Fibroblast of the aortic adventitia (primary cell): ENCODE data around the gene RAB7B. TPM values are rescaled to one million over a fixed set of nuclear protein-coding genes. Genes with fewer than 3 reads are reported as not detected.
"Not testable (repeated sequence)": the region's sequence is repeated elsewhere in the genome, so short reads cannot be mapped to it uniquely, and the experiment has no call there.

Experiments
- DNase-seq: peaks from one replicate; pipeline ENCODE4 v3.0.0-alpha.2; 2010; ENCODE audit warnings: low read depth
- H3K4me3 ChIP-seq: 2 replicates; pipeline ENCODE4 v1.5.1; 2011; ENCODE audit warnings: low read depth, mild to moderate bottlenecking, control low read depth, low read length, moderate library complexity
- total RNA-seq: library from RNA; depleted of rRNA; stranded (reverse); fragments of >200 nt; gene quantifications from 2 replicates; pipeline ENCODE4 v1.2.3, GENCODE V29; 2012; ENCODE audit warnings: low replicate concordance
- TF ChIP-seq, protein P1 (sequence below): IDR thresholded peaks from 2 replicates; pipeline ENCODE4 v1.5.1; 2011; ENCODE audit warnings: mild to moderate bottlenecking, low read length, control low read depth, inconsistent platforms; ENCODE audit not compliant: insufficient read depth

The RAB7B gene, protein sequence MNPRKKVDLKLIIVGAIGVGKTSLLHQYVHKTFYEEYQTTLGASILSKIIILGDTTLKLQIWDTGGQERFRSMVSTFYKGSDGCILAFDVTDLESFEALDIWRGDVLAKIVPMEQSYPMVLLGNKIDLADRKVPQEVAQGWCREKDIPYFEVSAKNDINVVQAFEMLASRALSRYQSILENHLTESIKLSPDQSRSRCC
- total RNA-seq = 4.3 and 7.4 TPM in 2 replicates

DNA sequence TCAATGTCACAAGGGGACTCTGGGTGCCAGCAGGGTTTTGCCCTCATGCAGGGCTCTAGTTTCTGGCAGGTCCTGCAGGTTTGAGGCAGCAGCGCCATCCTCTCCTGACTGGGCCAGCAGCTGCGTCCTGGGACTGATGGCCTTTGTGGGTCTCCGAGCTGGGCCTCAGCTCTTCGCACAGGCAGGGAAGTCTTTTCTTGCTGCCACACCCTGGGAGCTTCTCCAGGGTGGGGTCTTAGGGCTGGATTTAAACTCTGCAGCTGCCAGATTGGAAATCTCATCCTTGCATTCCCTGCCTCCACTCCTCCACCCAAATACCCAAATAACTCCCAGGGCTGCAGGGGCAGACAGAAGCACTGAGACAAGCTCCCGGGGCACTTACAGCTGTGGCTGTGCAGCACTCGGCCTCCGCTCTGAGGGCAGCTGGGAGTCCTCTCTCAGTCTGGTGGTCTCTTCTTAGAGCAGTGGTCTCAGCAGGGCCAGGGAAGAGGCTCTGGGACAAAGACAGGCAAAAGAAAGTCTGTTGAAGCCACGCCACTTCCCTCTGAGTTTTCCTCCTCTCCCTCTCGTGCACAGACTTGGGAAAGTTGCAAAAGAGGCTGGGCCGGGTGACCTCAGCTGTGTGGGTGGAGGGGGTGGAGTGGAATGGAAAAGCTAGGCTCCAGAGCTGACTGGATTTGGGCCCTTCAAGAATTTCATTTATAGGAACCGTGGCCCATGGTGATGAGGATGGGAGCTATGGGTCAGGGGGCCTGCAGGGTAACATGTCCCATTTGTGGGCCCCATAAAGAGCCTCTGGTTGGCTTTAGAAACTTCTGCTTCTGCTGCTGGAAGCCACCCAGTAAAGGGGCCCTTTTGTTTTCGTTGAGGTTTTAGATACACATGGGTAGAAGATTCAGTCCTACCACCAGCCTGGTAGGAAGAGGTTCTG, at the start of gene RAB7B:
RAB7B (minus strand) TSS at position 525 of the 931 bp plus-strand sequence. CDS start 9,260 bp downstream, outside the sequence.
- peak; percentile 80 for DNase-seq
- TF ChIP-seq, protein P1, sequence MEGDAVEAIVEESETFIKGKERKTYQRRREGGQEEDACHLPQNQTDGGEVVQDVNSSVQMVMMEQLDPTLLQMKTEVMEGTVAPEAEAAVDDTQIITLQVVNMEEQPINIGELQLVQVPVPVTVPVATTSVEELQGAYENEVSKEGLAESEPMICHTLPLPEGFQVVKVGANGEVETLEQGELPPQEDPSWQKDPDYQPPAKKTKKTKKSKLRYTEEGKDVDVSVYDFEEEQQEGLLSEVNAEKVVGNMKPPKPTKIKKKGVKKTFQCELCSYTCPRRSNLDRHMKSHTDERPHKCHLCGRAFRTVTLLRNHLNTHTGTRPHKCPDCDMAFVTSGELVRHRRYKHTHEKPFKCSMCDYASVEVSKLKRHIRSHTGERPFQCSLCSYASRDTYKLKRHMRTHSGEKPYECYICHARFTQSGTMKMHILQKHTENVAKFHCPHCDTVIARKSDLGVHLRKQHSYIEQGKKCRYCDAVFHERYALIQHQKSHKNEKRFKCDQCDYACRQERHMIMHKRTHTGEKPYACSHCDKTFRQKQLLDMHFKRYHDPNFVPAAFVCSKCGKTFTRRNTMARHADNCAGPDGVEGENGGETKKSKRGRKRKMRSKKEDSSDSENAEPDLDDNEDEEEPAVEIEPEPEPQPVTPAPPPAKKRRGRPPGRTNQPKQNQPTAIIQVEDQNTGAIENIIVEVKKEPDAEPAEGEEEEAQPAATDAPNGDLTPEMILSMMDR = no peak
- H3K4me3 ChIP-seq = peak within 1 kb of the TSS; percentile 70

DNA sequence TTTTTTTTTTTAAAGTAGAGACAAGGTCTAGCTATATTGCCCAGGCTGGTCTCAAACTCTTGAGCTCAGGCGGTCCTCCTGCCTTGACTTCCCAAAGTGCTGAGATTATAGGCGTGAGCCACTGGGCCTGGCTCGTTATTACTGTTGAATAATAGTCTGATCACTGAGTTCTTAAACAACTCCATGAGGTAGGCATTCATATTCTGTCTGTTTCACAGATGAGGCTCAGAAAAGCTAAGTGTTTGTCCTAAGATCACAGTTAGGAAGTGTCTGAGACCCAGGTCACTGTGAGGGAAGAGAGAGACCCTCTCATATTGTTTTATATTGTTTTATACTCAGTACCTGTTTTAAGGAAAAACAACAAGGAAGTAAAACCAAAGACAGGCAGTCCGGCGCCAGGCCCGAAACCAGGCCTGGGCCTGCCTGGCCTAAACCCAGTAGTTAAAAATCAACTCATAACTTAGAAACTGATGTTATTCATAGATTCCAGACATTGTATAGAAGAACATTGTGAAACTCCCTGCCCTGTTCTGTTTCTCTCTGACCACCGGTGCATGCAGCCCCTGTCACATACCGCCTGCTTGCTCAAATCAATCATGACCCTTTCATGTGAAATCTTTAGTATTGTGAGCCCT, 49.2 kb upstream of the RAB7B start:
- H3K4me3 ChIP-seq, DNase-seq: not testable (repeated sequence)

DNA sequence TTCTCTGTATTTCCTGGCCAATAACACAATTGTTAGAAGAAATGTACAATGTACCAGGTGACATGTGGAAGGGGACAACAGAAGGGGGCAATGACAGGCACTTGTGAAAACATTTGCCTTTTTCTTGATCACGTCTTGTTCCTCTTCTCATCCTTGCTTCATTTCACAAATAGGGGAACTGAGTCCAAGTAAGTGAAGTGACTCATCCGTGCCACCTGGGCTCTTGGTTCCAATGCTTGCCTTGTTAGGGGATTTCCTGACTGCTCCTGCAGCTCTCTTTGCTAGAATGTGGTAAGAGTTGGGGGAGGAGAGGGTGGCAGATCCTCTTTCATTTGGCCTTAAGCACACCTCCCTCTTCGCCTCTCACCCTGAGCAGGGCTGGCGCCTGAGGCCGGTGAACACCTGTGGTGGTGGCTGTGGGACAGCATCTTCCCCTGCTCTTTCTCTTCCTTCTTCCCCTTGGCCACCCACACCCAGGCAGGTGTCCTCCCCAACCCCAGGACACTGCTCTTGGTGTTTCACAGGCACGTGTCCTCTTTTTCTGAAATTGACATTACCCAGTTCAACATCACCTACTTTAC, 47.5 kb upstream of the RAB7B start:
- TF ChIP-seq, protein P1 = no peak
- no peak overlapping the region for H3K4me3 ChIP-seq
- DNase-seq = no peak

DNA sequence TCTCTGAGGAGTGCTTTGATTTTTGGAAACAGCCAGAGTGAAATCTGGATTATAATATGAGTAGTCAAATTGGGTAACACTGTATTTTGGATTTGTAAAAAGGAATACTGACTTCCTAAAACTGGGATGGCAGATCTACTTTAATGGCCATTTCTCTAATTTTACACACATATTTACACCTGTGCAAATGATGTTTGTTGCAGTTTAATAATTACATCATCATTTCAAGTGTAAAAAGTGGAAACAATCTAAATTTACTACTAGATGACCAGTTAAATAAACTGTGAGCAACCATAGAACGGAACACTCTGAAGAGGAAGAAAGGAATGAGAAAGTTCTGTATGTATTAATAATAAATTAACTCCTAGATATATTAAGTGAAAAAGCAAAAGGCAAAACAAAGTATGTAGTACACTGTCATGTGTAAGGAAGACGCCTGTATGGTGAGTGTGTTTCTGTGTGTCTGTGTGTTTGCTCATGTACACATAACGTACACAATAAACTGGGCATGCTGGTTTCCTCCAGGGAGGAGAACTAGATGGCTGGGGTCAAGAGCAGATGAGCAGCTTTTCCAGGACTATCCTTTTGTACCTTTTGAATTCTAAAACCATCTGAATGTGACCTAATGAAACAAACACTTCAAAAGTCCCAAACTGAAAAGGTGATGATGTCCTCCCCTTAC, 46.9 kb upstream of the RAB7B start:
- TF ChIP-seq, protein P1 = no peak
- no peak for DNase-seq
- no peak overlapping the region for H3K4me3 ChIP-seq

DNA sequence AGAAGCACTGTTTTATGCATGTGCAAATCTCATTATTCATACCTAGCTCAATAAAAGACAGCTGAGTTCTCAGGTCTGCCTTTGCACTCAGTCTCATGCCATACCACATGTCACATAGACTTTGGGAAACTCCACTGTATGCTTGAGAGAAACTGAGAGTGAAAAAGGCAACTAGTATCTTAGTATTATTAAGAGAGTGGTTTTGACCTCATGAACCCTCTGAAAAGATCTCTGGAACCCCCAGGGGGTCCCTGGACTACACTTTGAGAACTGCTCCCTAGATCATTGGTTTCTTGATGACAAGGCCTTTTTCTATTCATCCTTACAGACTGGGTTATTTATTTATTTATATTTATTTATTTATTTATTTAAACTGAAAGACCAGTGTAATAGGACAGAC, 46.1 kb upstream of the RAB7B start:
- TF ChIP-seq, protein P1 = no peak
- no peak overlapping the region for H3K4me3 ChIP-seq
- DNase-seq = no peak

DNA sequence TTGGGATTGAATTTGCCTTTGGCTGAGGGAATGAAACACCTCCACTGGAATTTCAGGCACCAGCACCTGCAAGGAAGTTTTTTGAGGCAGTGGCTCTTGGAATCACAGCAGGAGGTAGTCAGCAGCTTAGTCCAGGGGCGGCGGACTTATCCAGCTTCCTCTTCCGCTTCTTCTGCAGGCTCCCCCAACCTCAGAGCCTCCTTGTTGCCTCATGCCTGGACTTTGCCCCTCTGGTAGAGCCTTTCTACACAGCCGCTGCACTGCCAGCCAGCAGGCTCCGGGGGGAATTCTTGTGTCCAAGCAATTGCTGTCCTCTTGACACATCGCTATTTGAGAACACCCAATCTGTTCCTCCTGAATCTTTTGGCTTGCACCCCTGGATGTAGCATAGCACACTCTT, 45.4 kb upstream of the RAB7B start:
- no peak for DNase-seq
- TF ChIP-seq, protein P1 = no peak
- no peak overlapping the region for H3K4me3 ChIP-seq
